HG03095 (cell line): ENCODE data around the gene TSHZ3.

Experiments
- ATAC-seq: cut with Tn5 transposase; IDR thresholded peaks from one replicate; pipeline ENCODE4 v1.9.1; 2021; ENCODE audit warnings: moderate library complexity; ENCODE audit not compliant: unreplicated experiment

Gene TSHZ3

GRCh38 chr19:31338069-31338776 is 11.0 kb downstream of the TSHZ3 start:
- no peak for ATAC-seq

GRCh38 chr19:31337008-31337914 is 12.0 kb downstream of the TSHZ3 start:
- ATAC-seq: no peak

GRCh38 chr19:31335716-31336115 is 13.5 kb downstream of the TSHZ3 start:
- no peak for ATAC-seq

GRCh38 chr19:31334849-31335624 is 14.2 kb downstream of the TSHZ3 start:
- ATAC-seq: no peak

GRCh38 chr19:31334101-31334848 is 15.0 kb downstream of the TSHZ3 start:
- ATAC-seq: no peak

- ATAC-seq: no peak
These were observed 17.1 kb downstream of the TSHZ3 start for GRCh38 chr19:31332096-31332495.

GRCh38 chr19:31331536-31331935 is 17.7 kb downstream of the TSHZ3 start:
- ATAC-seq: no peak

- no peak for ATAC-seq
These were observed 18.5 kb downstream of the TSHZ3 start for GRCh38 chr19:31330761-31331160.

- ATAC-seq: no peak
These were observed 19.0 kb downstream of the TSHZ3 start for GRCh38 chr19:31330237-31330636.

- ATAC-seq: no peak
These were observed 19.4 kb downstream of the TSHZ3 start for GRCh38 chr19:31329819-31330218.

GRCh38 chr19:31328238-31328637 is 21.0 kb downstream of the TSHZ3 start:
- ATAC-seq: no peak

- ATAC-seq: no peak
These were observed 22.8 kb downstream of the TSHZ3 start for GRCh38 chr19:31326329-31327028.

- no peak for ATAC-seq
These were observed 23.9 kb downstream of the TSHZ3 start for GRCh38 chr19:31325342-31325741.

- no peak for ATAC-seq
These were observed 29.8 kb downstream of the TSHZ3 start for GRCh38 chr19:31319465-31319864.

- no peak for ATAC-seq
These were observed 30.3 kb downstream of the TSHZ3 start for GRCh38 chr19:31318790-31319425.

GRCh38 chr19:31317570-31317969 is 31.7 kb downstream of the TSHZ3 start:
- no peak for ATAC-seq

GRCh38 chr19:31317093-31317492 is 32.1 kb downstream of the TSHZ3 start:
- ATAC-seq: no peak

GRCh38 chr19:31316201-31316951 is 32.9 kb downstream of the TSHZ3 start:
- ATAC-seq: no peak

GRCh38 chr19:31315652-31316051 is 33.6 kb downstream of the TSHZ3 start:
- ATAC-seq: no peak
